ENCODE results near the gene CFAP410.

DNA sequence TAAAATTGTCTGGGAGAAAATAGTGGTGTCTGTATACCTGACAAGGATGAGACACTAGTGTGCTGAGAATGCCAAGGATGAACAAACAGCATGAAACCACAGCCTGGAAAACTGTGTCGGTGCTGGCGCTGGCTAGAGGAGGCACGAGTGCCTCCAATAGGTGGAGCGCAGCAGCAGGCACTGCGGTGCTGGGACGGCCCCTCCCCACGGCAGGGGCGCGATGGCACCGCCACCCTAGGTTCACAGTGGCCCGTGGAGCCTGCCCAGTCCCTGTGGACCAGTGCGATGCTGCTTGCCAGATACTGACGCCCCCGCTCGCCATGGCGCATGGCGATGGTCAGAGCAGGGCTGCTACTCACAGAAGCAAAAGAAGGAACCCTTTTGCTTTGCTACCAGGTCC lies 6.8 kb downstream of the CFAP410 start:
- TF ChIP-seq, protein P1, sequence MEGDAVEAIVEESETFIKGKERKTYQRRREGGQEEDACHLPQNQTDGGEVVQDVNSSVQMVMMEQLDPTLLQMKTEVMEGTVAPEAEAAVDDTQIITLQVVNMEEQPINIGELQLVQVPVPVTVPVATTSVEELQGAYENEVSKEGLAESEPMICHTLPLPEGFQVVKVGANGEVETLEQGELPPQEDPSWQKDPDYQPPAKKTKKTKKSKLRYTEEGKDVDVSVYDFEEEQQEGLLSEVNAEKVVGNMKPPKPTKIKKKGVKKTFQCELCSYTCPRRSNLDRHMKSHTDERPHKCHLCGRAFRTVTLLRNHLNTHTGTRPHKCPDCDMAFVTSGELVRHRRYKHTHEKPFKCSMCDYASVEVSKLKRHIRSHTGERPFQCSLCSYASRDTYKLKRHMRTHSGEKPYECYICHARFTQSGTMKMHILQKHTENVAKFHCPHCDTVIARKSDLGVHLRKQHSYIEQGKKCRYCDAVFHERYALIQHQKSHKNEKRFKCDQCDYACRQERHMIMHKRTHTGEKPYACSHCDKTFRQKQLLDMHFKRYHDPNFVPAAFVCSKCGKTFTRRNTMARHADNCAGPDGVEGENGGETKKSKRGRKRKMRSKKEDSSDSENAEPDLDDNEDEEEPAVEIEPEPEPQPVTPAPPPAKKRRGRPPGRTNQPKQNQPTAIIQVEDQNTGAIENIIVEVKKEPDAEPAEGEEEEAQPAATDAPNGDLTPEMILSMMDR (IDR thresholded peaks at IDR 0.05; ENCODE audit: low read depth, low read length), result no peak
- no peak for TF ChIP-seq MYC (IDR thresholded peaks at IDR 0.05; ENCODE audit: low read depth, low read length)
- no peak for TF ChIP-seq MAX (IDR thresholded peaks at IDR 0.05; ENCODE audit: low read depth, low read length)
- no peak for TF ChIP-seq POLR2A (IDR thresholded peaks at IDR 0.05; ENCODE audit: extremely low read depth, insufficient read length)
